ENCODE data around the gene MRPS7. TPM values are rescaled to one million over a fixed set of nuclear protein-coding genes. Genes with fewer than 3 reads are reported as not detected.

MRPS7 gene
- total RNA-seq, 2 donors from 2014 or later = 40.8 to 45.3 TPM

GRCh38 chr17:75308732-75309629 is 47.3 kb downstream of the MRPS7 start:
- H3K36me3 ChIP-seq = no peaks in the 10 kb centered on the region
- no peak for DNase-seq (ENCODE audit: low spot score)
- 71% methylated on average over 20 of the region's 20 CpGs for WGBS
- no peaks in the 10 kb centered on the region for H3K4me1 ChIP-seq (replicated peaks)
- no peak overlapping the region for H3K27ac ChIP-seq
- no peak overlapping the region for H3K4me3 ChIP-seq
- TF ChIP-seq POLR2AphosphoS5 (IDR thresholded peaks at IDR 0.05) (no peak), CTCF (IDR thresholded peaks at IDR 0.05) (no peak), POLR2A (IDR thresholded peaks at IDR 0.05) (no peak)
- no peaks in the 10 kb centered on the region for H3K27me3 ChIP-seq (replicated peaks; ENCODE audit: insufficient read depth)
- intact Hi-C loops (cut with DNase I) = no loop called here
- no peaks in the 10 kb centered on the region for H3K9me3 ChIP-seq

- Histone ChIP-seq H3K27ac (no peak overlapping the region), H3K36me3 (no peaks in the 10 kb centered on the region), H3K4me3 (no peak overlapping the region), H3K9me3 (no peaks in the 10 kb centered on the region), H3K27me3 (replicated peaks; ENCODE audit: insufficient read depth) (no peaks in the 10 kb centered on the region), H3K4me1 (replicated peaks) (no peaks in the 10 kb centered on the region)
- TF ChIP-seq CTCF (IDR thresholded peaks at IDR 0.05) (no peak), POLR2A (IDR thresholded peaks at IDR 0.05) (no peak), POLR2AphosphoS5 (IDR thresholded peaks at IDR 0.05) (no peak)
- intact Hi-C loops (cut with DNase I) = no loop called here
- no peak for DNase-seq (ENCODE audit: low spot score)
- WGBS = 76% methylated on average over 14 of the region's 14 CpGs
Measured at GRCh38 chr17:75313941-75314551, 52.4 kb downstream of the MRPS7 start.

- peaks cover 0 to 9% of the 10 kb centered on the region in 2 donors for H3K36me3 ChIP-seq
- H3K27ac ChIP-seq = no peak overlapping the region
- WGBS = 88% methylated on average over 19 of the region's 19 CpGs
- TF ChIP-seq POLR2AphosphoS5 (IDR thresholded peaks at IDR 0.05) (no peak), POLR2A (IDR thresholded peaks at IDR 0.05) (no peak), CTCF (IDR thresholded peaks at IDR 0.05) (no peak)
- H3K27me3 ChIP-seq (replicated peaks; ENCODE audit: insufficient read depth) = no peaks in the 10 kb centered on the region
- no peaks in the 10 kb centered on the region for H3K4me1 ChIP-seq (replicated peaks)
- H3K9me3 ChIP-seq = no peaks in the 10 kb centered on the region
- intact Hi-C loops (cut with DNase I) = no loop called here
- no peak overlapping the region for H3K4me3 ChIP-seq
- no peak for DNase-seq (ENCODE audit: low spot score)
Measured at GRCh38 chr17:75315541-75316243, 54.0 kb downstream of the MRPS7 start.

Other genes with a start within 250 kb of the MRPS7 start
- 10 to 100 TPM; 28.4 to 73.8 TPM for gene MRPL58, start 249.2 kb upstream of the MRPS7 start, total RNA-seq
- 100 to 1,000 TPM; 116 to 201 TPM for gene ATP5PD, start 214.9 kb upstream of the MRPS7 start, total RNA-seq
- gene KCTD2, start 214.7 kb upstream of the MRPS7 start, total RNA-seq = 100 to 1,000 TPM in 1 of 2 donors, 10 to 100 TPM in 1; 24.4 to 104 TPM
- 10 to 100 TPM; 65.0 to 66.4 TPM for gene SLC16A5, start 173.9 kb upstream of the MRPS7 start, total RNA-seq
- 10 to 100 TPM; 13.6 to 15.1 TPM for gene ARMC7, start 151.9 kb upstream of the MRPS7 start, total RNA-seq
- gene NT5C, start 130.1 kb upstream of the MRPS7 start, total RNA-seq = 100 to 1,000 TPM; 120 to 166 TPM
- gene JPT1, start 107.4 kb upstream of the MRPS7 start, total RNA-seq = 100 to 1,000 TPM in 1 of 2 donors, 10 to 100 TPM in 1; 97.9 to 132 TPM
- gene SUMO2, start 78.9 kb upstream of the MRPS7 start, total RNA-seq = 10 to 100 TPM; 79.7 to 97.2 TPM
- gene NUP85, start 56.2 kb upstream of the MRPS7 start, total RNA-seq = 10 to 100 TPM; 41.0 to 46.7 TPM
- 10 to 100 TPM; 18.9 to 43.3 TPM for gene GGA3, start 273 bp upstream of the MRPS7 start, total RNA-seq
- 10 to 100 TPM; 14.1 to 31.4 TPM for gene MIF4GD, start 9.4 kb downstream of the MRPS7 start, total RNA-seq
- gene SLC25A19, start 27.6 kb downstream of the MRPS7 start, total RNA-seq = 10 to 100 TPM in 1 of 2 donors, 1 to 10 TPM in 1; 5.2 to 15.2 TPM
- gene GRB2, start 143.8 kb downstream of the MRPS7 start, total RNA-seq = 10 to 100 TPM; 88.3 to 95.7 TPM
- 100 to 1,000 TPM in 1 of 2 donors, 10 to 100 TPM in 1; 63.5 to 128 TPM for gene TMEM94, start 194.8 kb downstream of the MRPS7 start, total RNA-seq

Measured in prostate gland (tissue), 2 donors.